H1 (cell line): Measurements from ENCODE around the gene TOB1. TPM values are rescaled to one million over a fixed set of nuclear protein-coding genes. Genes with fewer than 3 reads are reported as not detected.

Experiments
- BCL11A ChIP-seq, 2 experiments: IDR thresholded peaks; one replicate each; pipeline ENCODE4 v1.6.1; 2011; ENCODE audit warnings: low read depth in 2 of 2, low read length in 2 of 2, mild to moderate bottlenecking in 2 of 2
- BRCA1 ChIP-seq: IDR thresholded peaks from 2 replicates; pipeline ENCODE4 v1.6.1; 2012; ENCODE audit warnings: low read depth, low read length, improper control_type of control experiment
- CHD2 ChIP-seq: IDR thresholded peaks from 2 replicates; pipeline ENCODE4 v1.6.1; 2012; ENCODE audit warnings: low read length, improper control_type of control experiment
- FOSL1 ChIP-seq: IDR thresholded peaks from 2 replicates; pipeline ENCODE4 v1.6.1; 2011; ENCODE audit warnings: mild to moderate bottlenecking, low read depth, low read length, moderate library complexity; ENCODE audit not compliant: insufficient read depth
- GTF2F1 ChIP-seq: IDR thresholded peaks from 2 replicates; pipeline ENCODE4 v1.6.1; 2012; ENCODE audit warnings: low read depth, low read length, improper control_type of control experiment, borderline replicate concordance
- HDAC2 ChIP-seq, 2 experiments: fragments of 300-600 bp in 1 of 2; sonication (generic) in 1 of 2; IDR thresholded peaks; 2 replicates each; pipeline ENCODE4 v1.6.1; 2011 to 2012; ENCODE audit warnings: low read depth in 2 of 2, low read length in 2 of 2, mild to moderate bottlenecking in 2 of 2, moderate library complexity in 2 of 2, borderline replicate concordance in 1 of 2, inconsistent platforms in 1 of 2
- JUN ChIP-seq: IDR thresholded peaks from 2 replicates; pipeline ENCODE4 v1.6.1; 2011; ENCODE audit warnings: low read depth, mild to moderate bottlenecking, improper control_type of control experiment, low read length
- KDM4A ChIP-seq: IDR thresholded peaks from one replicate; pipeline ENCODE4 v1.7.1; 2012; ENCODE audit warnings: low read depth, mild to moderate bottlenecking, moderate library complexity, low read length, inconsistent platforms; ENCODE audit not compliant: severe bottlenecking
- KDM5A ChIP-seq: fragments of 200-600 bp; IDR thresholded peaks from 2 replicates; pipeline ENCODE4 v1.7.1; 2012; ENCODE audit warnings: mild to moderate bottlenecking, low read length, inconsistent platforms, mixed read lengths
- POLR2AphosphoS5 ChIP-seq: IDR thresholded peaks from 2 replicates; pipeline ENCODE4 v1.6.1; 2011; ENCODE audit warnings: low read depth, low read length
- POU5F1 ChIP-seq: IDR thresholded peaks from 2 replicates; pipeline ENCODE4 v1.6.1; 2011; ENCODE audit warnings: low read depth, mild to moderate bottlenecking, low read length, moderate library complexity
- SRF ChIP-seq: IDR thresholded peaks from 2 replicates; pipeline ENCODE4 v1.6.1; 2011; ENCODE audit warnings: mild to moderate bottlenecking, low read depth, low read length, moderate library complexity
- TAF1 ChIP-seq: IDR thresholded peaks from 2 replicates; pipeline ENCODE4 v1.6.1; 2011; ENCODE audit warnings: mild to moderate bottlenecking, low read depth, low read length
- TAF7 ChIP-seq: optimal IDR thresholded peaks from 2 replicates; pipeline ENCODE3; 2011; ENCODE audit warnings: low read depth, mild to moderate bottlenecking, inconsistent platforms, low read length, moderate library complexity, borderline replicate concordance
- ZNF274 ChIP-seq: IDR thresholded peaks from 2 replicates; pipeline ENCODE4 v1.7.0; 2012; ENCODE audit warnings: low read length, borderline replicate concordance; ENCODE audit errors: extremely low read depth
- polyA plus RNA-seq, 7 experiments: library from polyadenylated mRNA; depleted of rRNA in 3 of 7; stranded (reverse) in 5 of 7; unstranded in 2 of 7; fragments of >200 nt in 5 of 7; fragments of 200-250 nt in 2 of 7; gene quantifications; 1 replicate in 5 of 7; 2 replicates in 1 of 7; 4 replicates in 1 of 7; pipeline versions ENCODE4 v1.2.1 to v1.2.3, GENCODE V29; 2011 to 2013; ENCODE audit warnings: missing spikeins in 2 of 7, mixed read lengths in 2 of 7
- total RNA-seq: library from RNA; stranded (reverse); fragmentation: NEBNext Ultra II Directional; extraction: Animal tissue kit (Norgen Biotek cat#: 25700); gene quantifications from 2 replicates; pipeline ENCODE4 v1.2.1, GENCODE V29; 2021
- TF ChIP-seq, protein P1 (sequence below): IDR thresholded peaks from 2 replicates; pipeline ENCODE4 v1.6.1; 2012; ENCODE audit warnings: low read length, inconsistent platforms
- TF ChIP-seq, protein P2 (sequence below), 3 experiments: IDR thresholded peaks; 1 replicate in 2 of 3; 2 replicates in 1 of 3; pipeline versions ENCODE4 v1.5.1 to v1.6.1; 2011; ENCODE audit warnings: low read length in 3 of 3, mild to moderate bottlenecking in 3 of 3, inconsistent platforms in 2 of 3, low read depth in 1 of 3, moderate library complexity in 1 of 3; ENCODE audit not compliant: insufficient read depth in 1 of 3; ENCODE audit errors: control extremely low read depth in 1 of 3
- TF ChIP-seq, protein P3 (sequence below): IDR thresholded peaks from 2 replicates; pipeline ENCODE4 v1.6.1; 2012; ENCODE audit warnings: inconsistent platforms

TOB1 gene
- total and polyA plus RNA-seq, 2 of the 8 experiments (the other 6 are each of a cell fraction or from before 2014, with no cell fraction given): 14.4 to 20.8 TPM

- TF ChIP-seq, protein P1, sequence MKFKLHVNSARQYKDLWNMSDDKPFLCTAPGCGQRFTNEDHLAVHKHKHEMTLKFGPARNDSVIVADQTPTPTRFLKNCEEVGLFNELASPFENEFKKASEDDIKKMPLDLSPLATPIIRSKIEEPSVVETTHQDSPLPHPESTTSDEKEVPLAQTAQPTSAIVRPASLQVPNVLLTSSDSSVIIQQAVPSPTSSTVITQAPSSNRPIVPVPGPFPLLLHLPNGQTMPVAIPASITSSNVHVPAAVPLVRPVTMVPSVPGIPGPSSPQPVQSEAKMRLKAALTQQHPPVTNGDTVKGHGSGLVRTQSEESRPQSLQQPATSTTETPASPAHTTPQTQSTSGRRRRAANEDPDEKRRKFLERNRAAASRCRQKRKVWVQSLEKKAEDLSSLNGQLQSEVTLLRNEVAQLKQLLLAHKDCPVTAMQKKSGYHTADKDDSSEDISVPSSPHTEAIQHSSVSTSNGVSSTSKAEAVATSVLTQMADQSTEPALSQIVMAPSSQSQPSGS: peak; percentile 57; the same call in 1 of the 2 replicates
- TF ChIP-seq TAF7 (no peak), FOSL1 (no peak), KDM4A (peak; percentile 81), BRCA1 (no peak), GTF2F1 (no peak), SRF (no peak), BCL11A (IDR thresholded peaks at IDR 0.05; ENCODE audit: low read depth in 2 of 2, low read length in 2 of 2) (no peak), ZNF274 (no peak), JUN (no peak), TAF1 (peak; percentile 48), KDM5A (no peak), CHD2 (0 out of 2 replicates have a peak, but pooled peaks have one; percentile 44), POU5F1 (no peak), HDAC2 (IDR thresholded peaks at IDR 0.05; ENCODE audit: borderline replicate concordance in 1 of 2, low read depth in 2 of 2, low read length in 2 of 2) (no peak), POLR2AphosphoS5 (peak; percentile 39; the same call in 1 of the 2 replicates)
- TF ChIP-seq, protein P2, sequence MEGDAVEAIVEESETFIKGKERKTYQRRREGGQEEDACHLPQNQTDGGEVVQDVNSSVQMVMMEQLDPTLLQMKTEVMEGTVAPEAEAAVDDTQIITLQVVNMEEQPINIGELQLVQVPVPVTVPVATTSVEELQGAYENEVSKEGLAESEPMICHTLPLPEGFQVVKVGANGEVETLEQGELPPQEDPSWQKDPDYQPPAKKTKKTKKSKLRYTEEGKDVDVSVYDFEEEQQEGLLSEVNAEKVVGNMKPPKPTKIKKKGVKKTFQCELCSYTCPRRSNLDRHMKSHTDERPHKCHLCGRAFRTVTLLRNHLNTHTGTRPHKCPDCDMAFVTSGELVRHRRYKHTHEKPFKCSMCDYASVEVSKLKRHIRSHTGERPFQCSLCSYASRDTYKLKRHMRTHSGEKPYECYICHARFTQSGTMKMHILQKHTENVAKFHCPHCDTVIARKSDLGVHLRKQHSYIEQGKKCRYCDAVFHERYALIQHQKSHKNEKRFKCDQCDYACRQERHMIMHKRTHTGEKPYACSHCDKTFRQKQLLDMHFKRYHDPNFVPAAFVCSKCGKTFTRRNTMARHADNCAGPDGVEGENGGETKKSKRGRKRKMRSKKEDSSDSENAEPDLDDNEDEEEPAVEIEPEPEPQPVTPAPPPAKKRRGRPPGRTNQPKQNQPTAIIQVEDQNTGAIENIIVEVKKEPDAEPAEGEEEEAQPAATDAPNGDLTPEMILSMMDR (IDR thresholded peaks at IDR 0.05; ENCODE audit: control extremely low read depth in 1 of 3, insufficient read depth in 1 of 3, low read depth in 1 of 3, low read length in 3 of 3): no peak
- TF ChIP-seq, protein P3, sequence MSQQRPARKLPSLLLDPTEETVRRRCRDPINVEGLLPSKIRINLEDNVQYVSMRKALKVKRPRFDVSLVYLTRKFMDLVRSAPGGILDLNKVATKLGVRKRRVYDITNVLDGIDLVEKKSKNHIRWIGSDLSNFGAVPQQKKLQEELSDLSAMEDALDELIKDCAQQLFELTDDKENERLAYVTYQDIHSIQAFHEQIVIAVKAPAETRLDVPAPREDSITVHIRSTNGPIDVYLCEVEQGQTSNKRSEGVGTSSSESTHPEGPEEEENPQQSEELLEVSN: peak; percentile 86; the same call in 1 of the 2 replicates
Observed at GRCh38 chr17:50867363-50868139, 1.4 kb upstream of the TOB1 start (continued).
